ENCODE results near the gene CLEC4C. TPM values are rescaled to one million over a fixed set of nuclear protein-coding genes. Genes with fewer than 3 reads are reported as not detected.
"Not testable (repeated sequence)": the region's sequence is repeated elsewhere in the genome, so short reads cannot be mapped to it uniquely, and the experiment has no call there.

CLEC4C gene
- total RNA-seq, 1 donor from 2014 or later, result 0.44 TPM

DNA sequence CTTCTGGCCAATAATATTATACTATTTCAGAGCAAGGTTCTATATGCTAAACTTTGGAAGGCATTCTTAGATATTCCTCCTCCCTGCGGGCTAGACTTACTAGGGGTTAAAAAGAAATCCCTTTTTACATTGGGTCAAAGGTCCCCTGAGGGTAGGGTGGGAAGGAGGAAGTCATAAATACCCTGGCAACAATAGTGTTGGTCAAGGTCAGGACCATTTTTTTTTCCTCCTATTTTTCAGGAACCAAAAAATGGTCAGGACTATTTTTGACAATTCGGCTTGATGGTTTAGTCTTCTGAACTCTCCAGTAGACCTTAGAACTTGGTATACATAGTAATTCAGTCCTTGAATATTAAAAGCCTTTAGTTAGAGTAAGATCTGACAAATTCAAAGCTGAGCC, 37.5 kb upstream of the CLEC4C start:
- POLR2A ChIA-PET, result no interaction called here
- intact Hi-C loops (cut with micrococcal nuclease), result no loop called here
- Mint-ChIP-seq H3K27me3 (peaks cover 12% of the 10 kb centered on the region), H3K9me3 (no peaks in the 10 kb centered on the region), H3K27ac (no peak overlapping the region), H3K36me3 (ENCODE audit: low read depth) (no peaks in the 10 kb centered on the region), H3K4me1 (no peaks in the 10 kb centered on the region), H3K4me3 (no peak overlapping the region)
- TF ChIP-seq, protein P1, sequence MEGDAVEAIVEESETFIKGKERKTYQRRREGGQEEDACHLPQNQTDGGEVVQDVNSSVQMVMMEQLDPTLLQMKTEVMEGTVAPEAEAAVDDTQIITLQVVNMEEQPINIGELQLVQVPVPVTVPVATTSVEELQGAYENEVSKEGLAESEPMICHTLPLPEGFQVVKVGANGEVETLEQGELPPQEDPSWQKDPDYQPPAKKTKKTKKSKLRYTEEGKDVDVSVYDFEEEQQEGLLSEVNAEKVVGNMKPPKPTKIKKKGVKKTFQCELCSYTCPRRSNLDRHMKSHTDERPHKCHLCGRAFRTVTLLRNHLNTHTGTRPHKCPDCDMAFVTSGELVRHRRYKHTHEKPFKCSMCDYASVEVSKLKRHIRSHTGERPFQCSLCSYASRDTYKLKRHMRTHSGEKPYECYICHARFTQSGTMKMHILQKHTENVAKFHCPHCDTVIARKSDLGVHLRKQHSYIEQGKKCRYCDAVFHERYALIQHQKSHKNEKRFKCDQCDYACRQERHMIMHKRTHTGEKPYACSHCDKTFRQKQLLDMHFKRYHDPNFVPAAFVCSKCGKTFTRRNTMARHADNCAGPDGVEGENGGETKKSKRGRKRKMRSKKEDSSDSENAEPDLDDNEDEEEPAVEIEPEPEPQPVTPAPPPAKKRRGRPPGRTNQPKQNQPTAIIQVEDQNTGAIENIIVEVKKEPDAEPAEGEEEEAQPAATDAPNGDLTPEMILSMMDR (IDR thresholded peaks at IDR 0.05), result no peak
- ATAC-seq (ENCODE audit: low read depth), result no peak
- CTCF ChIA-PET, result no interaction called here
- no peak for DNase-seq

DNA sequence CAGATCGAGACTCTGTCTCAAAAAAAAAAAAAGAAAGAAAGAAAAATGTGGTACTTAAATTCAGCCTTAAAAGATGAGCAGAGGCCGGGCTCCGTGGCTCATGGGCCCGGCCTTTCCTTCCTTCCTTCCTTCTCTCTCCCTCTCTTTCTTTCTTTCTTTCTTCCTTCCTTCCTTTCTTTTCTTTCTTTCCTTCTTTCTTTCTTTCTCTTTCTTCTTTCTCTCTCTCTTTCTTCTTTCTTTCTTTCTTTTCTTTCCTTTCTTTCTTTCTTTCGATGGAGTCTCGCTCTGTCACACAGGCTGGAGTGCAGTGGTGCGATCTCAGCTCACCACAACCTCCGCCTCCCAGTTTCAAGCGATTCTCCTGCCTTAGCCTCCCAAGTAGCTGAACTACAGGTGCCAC, 36.3 kb upstream of the CLEC4C start:
- POLR2A ChIA-PET; H3K27ac Mint-ChIP-seq; H3K4me1 Mint-ChIP-seq; H3K36me3 Mint-ChIP-seq (ENCODE audit: low read depth); DNase-seq; H3K4me3 Mint-ChIP-seq; H3K9me3 Mint-ChIP-seq; ATAC-seq (ENCODE audit: low read depth); intact Hi-C loops (cut with micrococcal nuclease); CTCF ChIA-PET: not testable (repeated sequence)
- H3K27me3 Mint-ChIP-seq, result peaks cover 11% of the 10 kb centered on the region

DNA sequence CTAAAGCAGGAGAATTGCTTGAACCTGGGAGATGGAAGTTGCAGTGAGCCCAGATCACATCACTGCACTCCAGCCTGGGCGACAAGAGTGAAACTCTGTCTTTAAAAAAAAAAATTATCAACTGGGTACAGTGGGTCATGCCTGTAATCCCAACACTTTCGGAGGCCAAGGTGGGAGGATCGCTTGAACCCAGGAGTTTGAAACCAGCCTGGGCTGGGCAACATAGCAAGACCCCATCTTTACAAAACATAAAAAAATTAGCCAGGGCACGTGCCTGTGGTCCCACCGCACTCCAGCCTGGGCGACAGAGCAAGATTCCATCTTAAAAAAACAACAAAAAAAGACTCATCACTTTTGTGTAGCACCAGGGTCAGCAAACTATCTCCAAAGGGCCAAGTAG, 34.9 kb upstream of the CLEC4C start:
- DNase-seq (no peak), ATAC-seq (ENCODE audit: low read depth) (no peak)
- TF ChIP-seq, protein P1 (IDR thresholded peaks at IDR 0.05), result no peak
- Mint-ChIP-seq H3K9me3 (no peaks in the 10 kb centered on the region), H3K27ac (no peak overlapping the region), H3K4me3 (no peak overlapping the region), H3K4me1 (no peaks in the 10 kb centered on the region), H3K36me3 (ENCODE audit: low read depth) (no peaks in the 10 kb centered on the region), H3K27me3 (peaks cover 7% of the 10 kb centered on the region)
- ChIA-PET POLR2A (no interaction called here), CTCF (no interaction called here)
- intact Hi-C loops (cut with micrococcal nuclease), result no loop called here

DNA sequence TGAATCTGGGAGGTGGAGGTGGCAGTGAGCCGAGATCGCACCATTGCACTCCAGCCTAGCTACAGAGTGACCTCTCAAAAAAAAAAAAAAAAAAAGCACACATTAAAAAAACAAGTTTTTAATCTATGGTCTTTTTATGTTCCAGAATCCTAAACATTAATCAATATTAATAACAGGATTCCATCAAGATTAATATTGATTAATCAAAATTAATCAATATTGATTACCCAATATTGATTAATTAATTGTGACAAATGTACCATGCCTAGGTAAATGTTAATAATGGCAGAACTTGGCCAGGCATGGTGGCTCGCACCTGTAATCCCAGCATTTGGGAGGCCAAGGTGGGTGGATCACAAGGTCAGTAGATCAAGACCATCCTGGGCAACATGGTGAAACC, 34.1 kb upstream of the CLEC4C start:
- Mint-ChIP-seq H3K27ac (no peak overlapping the region), H3K4me3 (no peak overlapping the region), H3K27me3 (peaks cover 6% of the 10 kb centered on the region), H3K9me3 (no peaks in the 10 kb centered on the region), H3K36me3 (ENCODE audit: low read depth) (no peaks in the 10 kb centered on the region), H3K4me1 (no peaks in the 10 kb centered on the region)
- ChIA-PET CTCF (interaction anchor here (1.0 kb wide), 1 partner anchor 52 kb away, joined by 4 read pairs; no protein-coding TSS in a partner anchor), POLR2A (no interaction called here)
- intact Hi-C loops (cut with micrococcal nuclease), result no loop called here
- DNase-seq, result no peak
- TF ChIP-seq, protein P1 (IDR thresholded peaks at IDR 0.05), result no peak
- ATAC-seq (ENCODE audit: low read depth), result no peak

GRCh38 chr12:7769999-7770398, 22.8 kb upstream of the CLEC4C start:
- no peak for DNase-seq
- TF ChIP-seq, protein P1 (IDR thresholded peaks at IDR 0.05), result no peak
- peaks cover 2% of the 10 kb centered on the region for H3K27me3 Mint-ChIP-seq
- no peaks in the 10 kb centered on the region for H3K4me1 Mint-ChIP-seq
- ATAC-seq (ENCODE audit: low read depth), result no peak
- H3K4me3 Mint-ChIP-seq, result no peak overlapping the region
- ChIA-PET CTCF (no interaction called here), POLR2A (no interaction called here)
- no peaks in the 10 kb centered on the region for H3K9me3 Mint-ChIP-seq
- H3K36me3 Mint-ChIP-seq (ENCODE audit: low read depth), result no peaks in the 10 kb centered on the region
- intact Hi-C loops (cut with micrococcal nuclease), result no loop called here
- H3K27ac Mint-ChIP-seq, result no peak overlapping the region

DNA sequence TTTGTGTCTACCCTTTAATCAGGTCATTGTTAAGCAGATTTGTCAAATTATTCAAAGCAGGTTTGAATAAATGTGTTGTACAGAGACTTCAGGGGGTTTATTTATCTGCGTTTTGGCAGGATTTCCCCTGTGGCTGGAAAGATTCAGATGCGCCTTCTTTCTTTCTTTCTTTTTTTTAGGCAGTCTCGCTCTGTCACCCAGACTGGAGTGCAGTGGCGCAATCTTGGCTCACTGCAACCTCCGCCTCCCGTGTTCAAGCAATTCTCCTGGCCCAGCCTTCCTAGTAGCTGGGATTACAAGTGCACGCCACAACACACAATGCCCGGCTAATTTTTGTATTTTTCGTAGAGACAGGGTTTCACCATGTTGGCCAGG, 11.6 kb upstream of the CLEC4C start:
- no peaks in the 10 kb centered on the region for H3K9me3 Mint-ChIP-seq
- no peak for ATAC-seq (ENCODE audit: low read depth)
- ChIA-PET POLR2A (interaction anchor here (0.6 kb wide), 1 partner anchor 1034 kb away, joined by 4 read pairs; no protein-coding TSS in a partner anchor), CTCF (no interaction called here)
- peaks cover 7% of the 10 kb centered on the region for H3K4me1 Mint-ChIP-seq
- intact Hi-C loops (cut with micrococcal nuclease), result no loop called here
- no peak overlapping the region for H3K27ac Mint-ChIP-seq
- H3K36me3 Mint-ChIP-seq (ENCODE audit: low read depth), result no peaks in the 10 kb centered on the region
- TF ChIP-seq, protein P1 (IDR thresholded peaks at IDR 0.05), result no peak
- DNase-seq, result no peak
- H3K4me3 Mint-ChIP-seq, result no peak overlapping the region
- no peaks in the 10 kb centered on the region for H3K27me3 Mint-ChIP-seq
